Mucosa of rectum (tissue), 2 donors: ENCODE results near the gene NGDN.
A peak's percentile ranks its signal among the peaks of the same experiment; 100 is the strongest.

Experiments
- H3K27ac ChIP-seq, 2 donors: one replicate each; pipeline ENCODE4 v1.7.0; 2013; ENCODE audit warnings: inconsistent platforms in 2 of 2, low read depth in 2 of 2, low read length in 2 of 2
- H3K27me3 ChIP-seq, 2 donors: one replicate each; pipeline ENCODE4 v1.7.0; 2013; ENCODE audit warnings: low read length in 2 of 2; ENCODE audit not compliant: control insufficient read depth in 2 of 2, insufficient read depth in 2 of 2
- H3K36me3 ChIP-seq, 2 donors: one replicate each; pipeline ENCODE4 v1.7.0; 2013; ENCODE audit warnings: low read length in 2 of 2; ENCODE audit not compliant: control insufficient read depth in 2 of 2, insufficient read depth in 2 of 2
- H3K4me1 ChIP-seq, 2 donors: one replicate each; pipeline ENCODE4 v1.7.0; 2013; ENCODE audit warnings: low read length in 2 of 2, mild to moderate bottlenecking in 1 of 2; ENCODE audit not compliant: control insufficient read depth in 2 of 2, insufficient read depth in 2 of 2
- H3K4me3 ChIP-seq, 2 donors: one replicate each; pipeline ENCODE4 v1.7.0; 2013; ENCODE audit warnings: low read length in 2 of 2
- H3K9ac ChIP-seq, 2 donors: one replicate each; pipeline ENCODE4 v1.7.0; 2013; ENCODE audit warnings: low read length in 2 of 2, low read depth in 1 of 2, mild to moderate bottlenecking in 1 of 2
- H3K9me3 ChIP-seq, 2 donors: one replicate each; pipeline ENCODE4 v1.7.0; 2013; ENCODE audit warnings: low read length in 2 of 2; ENCODE audit not compliant: control insufficient read depth in 2 of 2
- donor health status: healthy.
- donor health status: Normal muscosa, but diverticular disease.

The NGDN gene

DNA sequence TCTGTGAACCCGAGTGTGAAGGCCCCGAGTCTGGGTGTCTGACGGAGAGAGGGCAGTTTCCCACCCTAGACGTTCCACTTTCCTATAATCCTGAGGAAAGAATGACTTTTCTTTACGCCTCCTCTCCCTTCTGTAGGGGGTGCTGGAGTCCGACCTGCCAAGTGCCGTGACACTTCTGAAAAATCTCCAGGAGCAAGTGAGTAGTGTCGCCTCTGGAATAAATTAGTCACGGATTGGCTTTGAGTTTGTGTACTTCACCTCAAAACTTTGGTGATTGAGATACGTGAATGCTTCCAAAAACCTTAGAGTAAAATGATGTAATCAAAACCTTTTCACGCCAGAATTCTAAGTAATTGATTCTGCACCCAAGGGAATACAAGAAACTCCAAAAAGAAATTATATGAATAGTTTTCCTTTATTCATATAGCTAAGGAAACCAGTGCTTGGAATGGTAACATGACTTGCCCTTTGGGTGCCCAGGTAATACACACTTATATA, 452 bp downstream of the NGDN start:
- Histone ChIP-seq H3K4me3 (peak overlapping the region; percentile 80 to 100), H3K27ac (peak overlapping the region; percentile 74 to 80), H3K9me3 (no peaks in the 10 kb centered on the region), H3K9ac (peak overlapping the region; percentile 78 to 98), H3K4me1 (peaks cover 0 to 6% of the 10 kb centered on the region in 2 donors), H3K27me3 (no peaks in the 10 kb centered on the region), H3K36me3 (peaks cover 17 to 28% of the 10 kb centered on the region in 2 donors)

DNA sequence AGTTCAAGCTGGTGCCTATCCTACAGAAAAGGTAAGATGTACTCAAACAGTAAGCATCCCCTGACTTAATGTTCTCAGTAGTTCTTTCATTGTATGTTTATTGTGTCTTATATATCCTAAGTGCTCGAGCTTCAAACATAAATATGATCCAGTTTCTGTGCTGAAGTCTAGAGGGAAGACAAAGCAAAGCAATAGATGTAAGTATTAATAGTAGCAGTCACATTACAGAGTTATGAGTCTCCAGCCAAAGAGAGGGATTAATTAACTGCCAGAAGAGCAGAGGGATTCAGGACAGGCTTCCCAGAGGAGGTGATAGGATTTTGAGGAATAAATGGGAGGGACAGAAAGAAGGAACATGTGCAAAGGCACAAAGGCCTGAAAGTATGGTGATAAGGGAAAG, 1.4 kb downstream of the NGDN start:
- Histone ChIP-seq H3K4me3 (no peak overlapping the region), H3K4me1 (peaks cover 0 to 6% of the 10 kb centered on the region in 2 donors), H3K9me3 (no peaks in the 10 kb centered on the region), H3K9ac (no peak overlapping the region), H3K27ac (no peak overlapping the region), H3K27me3 (no peaks in the 10 kb centered on the region), H3K36me3 (peaks cover 27 to 37% of the 10 kb centered on the region in 2 donors)

DNA sequence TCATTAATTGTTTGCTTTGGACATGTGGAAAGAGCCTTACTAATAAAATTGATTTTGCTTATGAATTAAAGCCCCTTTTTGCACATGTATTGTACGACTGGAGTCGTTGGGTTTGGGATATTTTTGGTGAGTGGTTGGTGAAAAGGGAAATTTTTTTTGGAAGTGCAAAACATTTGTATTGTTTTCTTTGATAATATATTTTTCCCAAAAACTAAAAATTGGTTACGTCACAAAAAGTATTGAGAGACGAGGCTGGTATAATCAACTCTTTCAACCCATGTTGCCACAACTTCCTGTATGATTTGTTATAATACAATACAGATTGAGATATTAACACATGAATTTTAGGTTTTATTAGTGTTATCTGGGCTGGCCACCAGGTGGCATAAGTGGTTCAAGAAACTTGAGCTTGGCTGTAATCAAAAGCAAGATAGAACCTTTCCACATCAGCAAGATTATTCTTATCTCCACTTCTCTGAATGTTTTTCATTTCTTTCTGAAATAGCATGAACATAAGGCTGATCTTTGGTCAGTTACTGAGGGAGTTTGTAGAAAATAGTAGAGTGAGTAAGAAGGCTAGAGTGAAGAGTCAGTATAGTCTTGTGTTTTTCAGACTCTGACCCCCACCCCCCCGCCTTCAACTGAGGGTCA, 8.7 kb downstream of the NGDN start:
- H3K4me3 ChIP-seq: no peak overlapping the region
- no peaks in the 10 kb centered on the region for H3K9me3 ChIP-seq
- no peak overlapping the region for H3K27ac ChIP-seq
- H3K4me1 ChIP-seq: no peaks in the 10 kb centered on the region
- peaks cover 43 to 44% of the 10 kb centered on the region in 2 donors for H3K36me3 ChIP-seq
- no peaks in the 10 kb centered on the region for H3K27me3 ChIP-seq
- H3K9ac ChIP-seq: no peak overlapping the region

DNA sequence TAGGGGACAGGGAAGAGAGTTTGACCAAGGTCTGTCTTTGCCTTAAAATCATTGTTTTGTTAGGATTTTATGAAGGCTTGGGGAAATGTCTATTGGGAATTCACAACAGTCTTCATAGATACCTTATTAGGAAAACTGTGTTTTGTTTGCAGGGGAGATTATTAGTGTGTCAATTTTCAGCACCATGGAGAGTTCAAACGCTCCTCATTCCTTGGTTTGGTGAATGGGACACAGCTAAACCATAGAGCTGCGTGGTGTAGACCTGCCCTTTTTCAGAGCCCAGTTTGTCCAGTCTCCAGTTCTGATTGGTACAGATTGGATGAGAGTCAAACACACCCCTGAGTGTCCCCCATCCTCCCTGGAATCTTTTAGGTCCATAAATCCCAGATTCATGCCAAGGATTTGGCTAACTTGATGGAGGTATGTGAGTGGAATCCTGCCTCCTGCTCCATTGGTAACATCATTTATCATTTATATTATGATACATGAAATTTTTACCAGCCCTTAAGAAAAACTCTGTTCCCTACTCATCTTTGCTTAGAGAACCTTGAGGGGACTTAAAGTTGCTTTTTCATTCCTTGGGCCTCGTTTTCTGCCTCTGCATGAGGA, 12.0 kb downstream of the NGDN start:
- H3K27ac ChIP-seq: no peak overlapping the region
- no peaks in the 10 kb centered on the region for H3K4me1 ChIP-seq
- H3K9me3 ChIP-seq: no peaks in the 10 kb centered on the region
- no peak overlapping the region for H3K9ac ChIP-seq
- H3K36me3 ChIP-seq: peaks cover 21 to 29% of the 10 kb centered on the region in 2 donors
- no peak overlapping the region for H3K4me3 ChIP-seq
- H3K27me3 ChIP-seq: no peaks in the 10 kb centered on the region

DNA sequence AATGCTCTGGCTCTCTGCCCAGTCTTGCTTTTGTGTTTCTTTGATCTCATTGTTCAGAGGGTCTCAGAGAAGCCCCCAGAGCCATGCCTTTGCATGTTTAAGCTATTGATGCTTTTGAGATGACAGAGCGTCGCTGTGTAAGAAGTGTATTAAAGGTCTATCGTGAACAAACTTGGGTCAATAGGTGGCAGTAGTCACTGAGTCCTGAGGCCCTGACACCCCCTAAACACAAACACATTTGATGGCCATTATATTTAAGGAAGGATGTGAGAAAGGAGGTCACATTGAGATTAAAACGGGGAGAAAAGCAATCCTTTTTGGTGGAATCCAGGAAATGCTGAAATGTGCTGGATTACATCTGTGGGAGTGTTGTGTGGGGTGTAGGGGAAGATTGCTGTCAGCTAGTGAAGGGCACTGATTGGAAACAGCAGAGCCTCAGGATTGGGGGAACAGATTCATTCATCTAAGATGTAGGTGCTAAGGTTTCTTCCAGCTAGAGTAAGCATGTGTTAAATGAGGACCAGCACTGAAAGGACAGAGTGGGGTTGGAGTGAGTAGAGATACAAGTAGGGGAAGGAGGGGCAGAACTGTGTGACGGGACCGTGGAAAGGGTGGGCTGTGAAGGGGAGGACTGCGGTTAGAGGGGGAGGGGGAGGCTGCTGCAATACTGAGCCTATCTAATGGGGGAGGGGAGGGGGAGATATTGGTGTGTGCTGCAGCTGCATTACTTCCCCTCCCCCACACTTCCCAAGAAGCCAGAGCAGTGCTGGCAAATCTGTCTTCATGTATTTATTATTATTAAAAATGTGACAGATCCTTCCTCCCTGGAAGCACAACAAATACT, 12.7 kb downstream of the NGDN start:
- H3K27me3 ChIP-seq: no peaks in the 10 kb centered on the region
- H3K27ac ChIP-seq: no peak overlapping the region
- no peak overlapping the region for H3K9ac ChIP-seq
- H3K4me1 ChIP-seq: no peaks in the 10 kb centered on the region
- H3K36me3 ChIP-seq: peaks cover 14 to 24% of the 10 kb centered on the region in 2 donors
- H3K4me3 ChIP-seq: no peak overlapping the region
- no peaks in the 10 kb centered on the region for H3K9me3 ChIP-seq

DNA sequence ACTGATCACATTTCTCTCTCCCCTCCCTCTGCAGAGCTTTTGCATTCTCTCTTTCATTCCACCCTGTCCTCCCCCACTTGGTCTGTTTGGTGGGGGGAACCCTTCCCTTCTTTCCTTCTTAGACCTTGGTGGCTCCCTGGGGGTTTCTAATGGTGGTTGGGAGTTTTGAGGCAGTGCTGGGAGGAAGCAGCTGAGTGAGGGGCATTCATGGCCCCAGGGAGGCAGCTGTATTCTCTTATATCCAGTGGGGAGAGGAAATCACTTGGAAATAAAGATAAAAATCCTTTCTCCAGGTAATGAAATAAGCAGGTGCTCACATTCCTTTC, 13.3 kb downstream of the NGDN start:
- H3K27ac ChIP-seq: no peak overlapping the region
- H3K36me3 ChIP-seq: peaks cover 8 to 18% of the 10 kb centered on the region in 2 donors
- H3K27me3 ChIP-seq: no peaks in the 10 kb centered on the region
- no peaks in the 10 kb centered on the region for H3K4me1 ChIP-seq
- H3K9me3 ChIP-seq: no peaks in the 10 kb centered on the region
- H3K9ac ChIP-seq: no peak overlapping the region
- H3K4me3 ChIP-seq: no peak overlapping the region

DNA sequence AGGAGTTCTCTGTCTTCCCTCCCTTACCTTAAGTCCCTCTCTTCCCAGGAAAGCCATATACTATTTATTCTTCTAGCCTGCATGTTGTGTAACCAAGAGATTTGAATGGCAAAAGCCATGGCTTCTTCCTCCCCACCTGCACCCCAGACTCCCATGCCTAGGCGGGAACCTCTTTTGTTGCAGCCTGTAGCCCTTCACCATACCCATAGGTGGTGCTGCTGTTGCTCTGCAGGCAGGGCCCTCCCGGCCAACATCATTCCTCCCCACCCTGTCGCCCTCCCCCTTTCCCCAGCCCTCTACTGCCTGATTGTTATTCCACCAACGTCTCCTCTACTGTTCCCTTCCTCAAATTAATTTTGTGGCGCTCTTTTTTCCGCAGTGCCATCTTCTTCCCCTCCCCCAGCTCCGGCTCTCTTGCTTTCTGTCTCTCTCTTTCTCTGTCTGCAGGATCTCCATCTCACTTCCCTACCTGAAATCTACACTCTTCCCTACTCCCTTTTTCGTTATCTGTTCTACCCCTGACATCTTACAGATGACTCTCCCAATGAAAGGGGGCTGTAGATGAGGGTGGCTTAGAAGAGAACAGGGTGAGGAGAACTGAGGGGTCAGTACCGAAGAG, 13.8 kb downstream of the NGDN start:
- no peak overlapping the region for H3K9ac ChIP-seq
- no peaks in the 10 kb centered on the region for H3K4me1 ChIP-seq
- H3K36me3 ChIP-seq: peaks cover 4 to 19% of the 10 kb centered on the region in 2 donors
- H3K27me3 ChIP-seq: no peaks in the 10 kb centered on the region
- H3K9me3 ChIP-seq: no peaks in the 10 kb centered on the region
- H3K4me3 ChIP-seq: no peak overlapping the region
- H3K27ac ChIP-seq: no peak overlapping the region

DNA sequence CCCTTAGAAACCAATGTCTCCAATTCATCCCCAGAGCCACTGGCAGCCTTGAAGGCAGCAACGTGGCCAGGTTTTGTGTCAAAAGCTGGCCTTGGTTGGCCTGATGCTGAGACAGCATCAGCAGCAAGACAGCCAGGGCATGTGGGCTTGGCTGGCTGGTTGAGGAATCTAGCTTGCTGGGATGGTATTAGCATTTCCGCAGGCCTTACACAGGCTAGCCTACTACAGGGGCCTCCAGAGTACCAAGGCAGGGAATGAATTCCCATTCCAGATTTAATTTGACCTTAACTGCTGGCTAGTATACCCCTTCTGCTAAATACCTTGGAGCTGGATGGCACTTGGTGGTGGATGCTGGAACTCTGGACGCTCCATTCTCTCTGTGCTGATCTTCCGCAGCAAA, 15.8 kb downstream of the NGDN start:
- Histone ChIP-seq H3K4me1 (no peaks in the 10 kb centered on the region), H3K9me3 (no peaks in the 10 kb centered on the region), H3K27ac (no peak overlapping the region), H3K4me3 (no peak overlapping the region), H3K9ac (no peak overlapping the region), H3K27me3 (no peaks in the 10 kb centered on the region), H3K36me3 (peaks cover 4 to 22% of the 10 kb centered on the region in 2 donors)

DNA sequence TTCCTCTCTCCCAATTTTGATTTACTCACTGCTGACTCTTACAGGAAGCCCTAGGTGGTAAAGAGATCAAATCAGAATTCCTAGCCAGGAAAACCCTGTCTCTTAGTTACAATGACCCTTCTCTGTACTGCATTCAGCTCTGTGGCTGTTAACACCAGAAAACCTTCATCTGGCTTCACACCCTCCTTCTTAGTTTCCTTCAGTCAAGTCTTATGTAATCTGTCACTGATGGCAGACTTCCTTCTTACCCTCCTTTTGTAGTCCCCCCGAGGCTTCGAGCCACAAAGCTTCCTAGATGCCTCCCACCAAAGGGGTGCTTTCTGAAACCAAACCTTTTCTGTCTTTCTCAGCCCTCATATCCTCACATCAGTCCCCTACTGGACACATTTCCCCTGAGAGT, 16.5 kb downstream of the NGDN start:
- Histone ChIP-seq H3K9me3 (no peaks in the 10 kb centered on the region), H3K4me3 (no peak overlapping the region), H3K27ac (no peak overlapping the region), H3K27me3 (no peaks in the 10 kb centered on the region), H3K9ac (no peak overlapping the region), H3K4me1 (no peaks in the 10 kb centered on the region), H3K36me3 (peaks cover 0 to 18% of the 10 kb centered on the region in 2 donors)

DNA sequence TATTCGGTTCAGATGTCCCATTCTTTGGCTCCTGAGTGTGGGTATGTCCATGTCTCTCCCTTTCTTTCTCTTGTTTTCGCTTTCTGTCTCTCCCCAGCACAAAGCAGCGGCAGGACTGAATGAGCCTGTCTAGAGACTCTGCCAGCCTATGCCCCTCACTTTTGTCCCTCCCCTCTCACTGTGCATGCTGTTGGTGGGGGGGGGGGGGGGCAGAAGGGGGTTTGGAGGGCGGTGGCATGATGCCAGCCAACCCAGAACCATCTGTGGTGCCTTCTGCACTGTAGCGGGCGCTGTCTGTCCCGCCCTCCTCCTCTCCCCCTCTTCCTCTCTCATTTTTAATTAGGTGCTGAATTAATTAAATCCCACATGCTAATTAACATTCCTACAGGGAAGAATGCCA, 17.7 kb downstream of the NGDN start:
- H3K36me3 ChIP-seq: peaks cover 0 to 18% of the 10 kb centered on the region in 2 donors
- no peaks in the 10 kb centered on the region for H3K27me3 ChIP-seq
- H3K9me3 ChIP-seq: no peaks in the 10 kb centered on the region
- no peak overlapping the region for H3K27ac ChIP-seq
- H3K4me3 ChIP-seq: no peak overlapping the region
- H3K4me1 ChIP-seq: no peaks in the 10 kb centered on the region
- no peak overlapping the region for H3K9ac ChIP-seq
